Activated naive CD4-positive, alpha-beta T cell treated with anti-CD3 and anti-CD28 coated beads for 36 hours (primary cell): Measurements from ENCODE around the gene TOMM22. TPM values are rescaled to one million over a fixed set of nuclear protein-coding genes. Genes with fewer than 3 reads are reported as not detected.
"Not testable (repeated sequence)": the region's sequence is repeated elsewhere in the genome, so short reads cannot be mapped to it uniquely, and the experiment has no call there.

ENCODE experiments used
- CTCF ChIA-PET: fragments of 350-600 bp; sonication (Branson Sonifier 250); formaldehyde crosslinking; loops from one replicate; lab custom pipeline; 2021; ENCODE audit warnings: antibody characterized with exemption; lab: Charles Lee
- DNase-seq: peaks from one replicate; pipeline ENCODE4 v3.0.0-alpha.2; 2020
- H3K27ac Mint-ChIP-seq: one replicate; pipeline ENCODE4 v1.8.0; 2021; ENCODE audit warnings: mild to moderate bottlenecking, mixed read lengths
- H3K27me3 Mint-ChIP-seq: one replicate; pipeline ENCODE4 v1.8.0; 2021; ENCODE audit warnings: low read depth, mixed read lengths
- H3K36me3 Mint-ChIP-seq: one replicate; pipeline ENCODE4 v1.8.0; 2021; ENCODE audit warnings: low read depth, mixed read lengths
- H3K4me1 Mint-ChIP-seq: one replicate; pipeline ENCODE4 v1.8.0; 2021; ENCODE audit warnings: low read depth, mixed read lengths
- H3K4me3 Mint-ChIP-seq: one replicate; pipeline ENCODE4 v1.8.0; 2021; ENCODE audit warnings: mild to moderate bottlenecking, moderate library complexity, mixed read lengths
- H3K9me3 Mint-ChIP-seq: one replicate; pipeline ENCODE4 v1.8.0; 2021; ENCODE audit warnings: mixed read lengths
- intact Hi-C: fragments of 100-400 bp; cut with micrococcal nuclease; formaldehyde crosslinking; loops from one replicate; pipeline ENCODE4 v1.15.1; 2023
- total RNA-seq, 2 experiments: library from RNA; stranded (reverse); gene quantifications; one replicate each; pipeline ENCODE4 v1.2.3, GENCODE V29; 2021

Gene TOMM22
- total RNA-seq = 100 to 1,000 TPM; 151 to 154 TPM

- Mint-ChIP-seq H3K36me3 (peaks cover 30% of the 10 kb centered on the region), H3K27me3 (no peaks in the 10 kb centered on the region), H3K27ac (peak within 1 kb of the TSS; percentile 93), H3K9me3 (no peaks in the 10 kb centered on the region), H3K4me3 (peak within 1 kb of the TSS; percentile 91), H3K4me1 (peaks cover 21% of the 10 kb centered on the region)
- intact Hi-C loops = loop anchor here (1.0 kb wide), 3 partner anchors 15 to 25 kb away; partner anchors contain the start of genes CBY1, FAM227A and GTPBP1
- CTCF ChIA-PET = interaction anchor here (0.6 to 2.3 kb wide), 15 partner anchors 10 to 1038 kb away, joined by 3 to 33 read pairs (median 3); partner anchors contain the start of gene GTPBP1
- peak; percentile 89 for DNase-seq
These were observed at the start of gene TOMM22 for GRCh38 chr22:38681582-38682335. Gene TOMM22 (plus strand): TSS chr22:38681957. CDS start chr22:38681979, 22 bp downstream.

DNA sequence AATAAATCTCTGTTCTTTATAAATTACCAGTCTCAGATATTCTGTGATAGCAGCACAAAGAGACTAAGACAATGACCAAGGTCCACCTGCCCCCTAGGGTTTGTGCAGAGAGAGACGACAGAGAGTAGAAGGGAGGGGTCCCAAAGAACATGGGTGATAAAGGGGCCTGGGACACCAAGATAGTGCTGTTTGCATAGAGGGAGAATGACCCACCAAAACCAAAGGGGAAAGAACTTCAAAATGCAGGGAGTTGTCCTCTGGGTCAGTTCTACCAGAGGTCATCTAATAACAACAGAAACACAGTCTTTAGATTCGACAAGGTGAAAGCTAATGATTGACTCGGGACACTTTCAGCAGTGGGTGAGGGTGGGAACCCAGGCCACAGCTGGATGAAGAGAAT is 49.2 kb upstream of the TOMM22 start:
- H3K27ac Mint-ChIP-seq = no peak overlapping the region
- H3K27me3 Mint-ChIP-seq = no peaks in the 10 kb centered on the region
- CTCF ChIA-PET = no interaction called here
- no peak overlapping the region for H3K4me3 Mint-ChIP-seq
- peaks cover 7% of the 10 kb centered on the region for H3K4me1 Mint-ChIP-seq
- intact Hi-C loops = no loop called here
- no peaks in the 10 kb centered on the region for H3K36me3 Mint-ChIP-seq
- DNase-seq = no peak
- no peaks in the 10 kb centered on the region for H3K9me3 Mint-ChIP-seq

- intact Hi-C loops = no loop called here
- no peak for DNase-seq
- no peaks in the 10 kb centered on the region for H3K9me3 Mint-ChIP-seq
- H3K4me1 Mint-ChIP-seq = no peaks in the 10 kb centered on the region
- peaks cover 7% of the 10 kb centered on the region for H3K27me3 Mint-ChIP-seq
- no peak overlapping the region for H3K27ac Mint-ChIP-seq
- no peaks in the 10 kb centered on the region for H3K36me3 Mint-ChIP-seq
- CTCF ChIA-PET = no interaction called here
- H3K4me3 Mint-ChIP-seq = no peak overlapping the region
These were observed 43.5 kb upstream of the TOMM22 start for GRCh38 chr22:38638216-38638615.

DNA sequence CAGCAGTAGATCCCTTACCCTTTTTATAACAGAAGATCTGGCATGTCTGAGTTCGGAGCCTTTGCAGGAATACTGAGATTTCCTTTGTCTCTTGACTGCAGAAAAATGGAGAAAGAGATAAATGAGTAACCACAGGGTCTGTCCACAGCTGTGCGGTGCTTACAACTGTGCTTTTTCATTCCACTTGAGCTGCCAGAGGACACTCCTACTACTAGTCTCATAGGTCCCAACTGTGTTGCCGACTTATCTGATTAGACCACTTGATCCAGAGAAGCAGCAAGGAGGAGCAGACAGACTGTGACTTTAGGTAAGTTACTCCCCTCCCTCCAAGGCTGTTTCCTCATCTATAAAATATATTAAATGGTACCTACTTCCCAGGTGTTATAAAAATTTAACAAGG is 43.0 kb upstream of the TOMM22 start:
- intact Hi-C loops = no loop called here

DNA sequence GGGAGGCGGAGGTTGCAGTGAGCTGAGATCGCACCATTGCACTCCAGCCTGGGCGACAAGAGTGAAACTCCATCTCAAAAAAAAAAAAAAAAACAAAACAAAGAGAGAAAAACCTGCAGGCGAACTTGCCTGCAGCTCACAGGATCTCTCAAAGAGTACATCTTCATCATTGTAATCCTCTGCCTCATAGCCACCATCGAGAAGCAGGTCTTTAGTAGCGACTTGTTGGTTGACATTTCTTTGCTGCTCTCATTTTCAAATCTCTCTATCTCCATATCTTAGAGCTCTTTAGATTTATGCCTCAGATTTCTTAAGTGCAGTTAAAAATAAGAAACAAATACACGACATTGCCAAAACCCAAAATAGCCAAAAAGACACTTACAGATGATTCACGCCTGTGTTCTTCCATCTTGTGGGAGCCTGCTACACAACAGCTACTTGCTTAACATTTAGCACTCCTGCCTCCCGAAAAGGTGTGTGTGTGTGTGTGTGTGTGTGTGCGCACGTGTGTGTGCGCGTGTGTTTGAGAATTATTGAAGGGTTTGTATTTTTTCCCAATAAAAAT is 40.2 kb upstream of the TOMM22 start:
- H3K27me3 Mint-ChIP-seq = peaks cover 14% of the 10 kb centered on the region
- no peaks in the 10 kb centered on the region for H3K36me3 Mint-ChIP-seq
- no peak overlapping the region for H3K27ac Mint-ChIP-seq
- no peak for DNase-seq
- H3K4me3 Mint-ChIP-seq = no peak overlapping the region
- H3K4me1 Mint-ChIP-seq = no peaks in the 10 kb centered on the region
- H3K9me3 Mint-ChIP-seq = no peaks in the 10 kb centered on the region
- CTCF ChIA-PET = no interaction called here
- intact Hi-C loops = no loop called here

More for the DNA sequence above, 43.0 kb upstream of the TOMM22 start:
- Mint-ChIP-seq H3K27ac (no peak overlapping the region), H3K27me3 (peaks cover 12% of the 10 kb centered on the region), H3K4me1 (no peaks in the 10 kb centered on the region), H3K4me3 (no peak overlapping the region), H3K9me3 (no peaks in the 10 kb centered on the region), H3K36me3 (no peaks in the 10 kb centered on the region)
- CTCF ChIA-PET = no interaction called here
- no peak for DNase-seq

DNA sequence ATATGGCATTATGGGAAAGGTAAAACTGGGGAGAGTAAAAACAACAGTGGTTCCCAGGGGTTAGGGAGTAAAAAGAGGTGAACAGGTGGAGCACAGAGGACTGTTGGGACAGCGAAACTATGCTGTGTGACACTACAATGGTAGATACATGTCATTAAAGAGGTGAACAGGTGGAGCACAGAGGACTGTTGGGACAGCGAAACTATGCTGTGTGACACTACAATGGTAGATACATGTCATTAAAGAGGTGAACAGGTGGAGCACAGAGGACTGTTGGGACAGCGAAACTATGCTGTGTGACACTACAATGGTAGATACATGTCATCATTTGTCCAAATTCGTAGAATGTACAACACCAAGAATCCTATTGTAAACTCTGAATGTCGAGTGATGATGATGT is 37.5 kb upstream of the TOMM22 start:
- intact Hi-C loops = not testable (repeated sequence)

DNA sequence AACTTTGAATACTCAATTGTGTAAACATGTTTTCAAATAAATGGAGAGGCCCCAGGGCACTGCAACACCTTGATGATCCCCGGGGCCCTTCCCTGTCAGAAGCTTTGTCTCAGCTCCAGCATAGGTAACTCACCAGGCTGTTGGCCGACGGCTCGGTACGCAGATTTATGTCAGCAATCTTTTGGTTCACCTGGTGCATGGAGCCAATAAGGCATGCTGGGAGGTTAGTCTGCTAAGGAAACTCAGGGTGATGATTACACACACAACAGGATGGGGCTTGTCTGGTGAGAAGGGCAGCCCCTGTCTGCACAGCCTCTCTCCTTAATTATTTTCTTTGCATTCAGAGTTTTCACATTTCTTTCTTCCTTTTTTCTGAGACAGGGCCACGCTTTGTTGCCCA is 36.3 kb upstream of the TOMM22 start:
- intact Hi-C loops = no loop called here
- no peaks in the 10 kb centered on the region for H3K4me1 Mint-ChIP-seq
- no peaks in the 10 kb centered on the region for H3K36me3 Mint-ChIP-seq
- CTCF ChIA-PET = no interaction called here
- no peaks in the 10 kb centered on the region for H3K9me3 Mint-ChIP-seq
- peaks cover 12% of the 10 kb centered on the region for H3K27me3 Mint-ChIP-seq
- no peak overlapping the region for H3K27ac Mint-ChIP-seq
- H3K4me3 Mint-ChIP-seq = no peak overlapping the region
- no peak for DNase-seq

More for the DNA sequence above, 37.5 kb upstream of the TOMM22 start:
- peaks cover 14% of the 10 kb centered on the region for H3K27me3 Mint-ChIP-seq
- H3K9me3 Mint-ChIP-seq, H3K4me3 Mint-ChIP-seq, H3K27ac Mint-ChIP-seq, DNase-seq, H3K4me1 Mint-ChIP-seq, H3K36me3 Mint-ChIP-seq, CTCF ChIA-PET: not testable (repeated sequence)

DNA sequence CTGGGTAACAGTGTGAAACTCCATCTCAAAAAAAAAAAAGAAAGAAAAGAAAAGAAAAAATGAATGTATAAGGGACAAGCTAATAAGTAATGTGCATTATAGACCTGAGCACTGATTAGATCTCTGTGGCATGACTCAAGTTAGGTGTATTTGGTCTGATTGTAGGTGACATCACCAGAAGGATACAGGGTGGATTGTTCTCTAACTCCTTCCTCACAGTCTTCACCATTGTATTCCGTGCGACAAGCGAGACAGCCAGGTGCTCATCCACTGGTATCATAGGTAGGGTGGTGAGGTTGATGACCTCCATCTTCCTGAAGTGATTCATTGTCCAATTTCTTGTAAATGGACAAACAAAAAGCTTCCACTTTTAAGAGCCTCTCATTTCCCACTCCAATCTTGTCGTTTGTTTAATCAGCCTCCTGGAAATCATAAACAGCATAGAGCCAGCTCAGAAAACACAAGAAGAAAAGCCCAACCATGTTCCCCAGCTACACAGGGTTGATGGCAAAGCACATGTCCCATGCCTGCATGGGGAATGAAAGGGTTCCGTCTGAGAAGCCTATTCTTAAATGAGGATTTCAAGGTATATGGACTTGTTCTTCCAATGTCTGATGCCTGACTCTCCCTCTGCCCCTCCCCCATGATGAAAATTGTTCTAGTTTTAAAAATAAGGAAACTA is 31.8 kb upstream of the TOMM22 start:
- H3K27ac Mint-ChIP-seq = no peak overlapping the region
- no peaks in the 10 kb centered on the region for H3K4me1 Mint-ChIP-seq
- CTCF ChIA-PET = no interaction called here
- no peak for DNase-seq
- no peaks in the 10 kb centered on the region for H3K9me3 Mint-ChIP-seq
- no peaks in the 10 kb centered on the region for H3K36me3 Mint-ChIP-seq
- H3K27me3 Mint-ChIP-seq = no peaks in the 10 kb centered on the region
- intact Hi-C loops = no loop called here
- no peak overlapping the region for H3K4me3 Mint-ChIP-seq

DNA sequence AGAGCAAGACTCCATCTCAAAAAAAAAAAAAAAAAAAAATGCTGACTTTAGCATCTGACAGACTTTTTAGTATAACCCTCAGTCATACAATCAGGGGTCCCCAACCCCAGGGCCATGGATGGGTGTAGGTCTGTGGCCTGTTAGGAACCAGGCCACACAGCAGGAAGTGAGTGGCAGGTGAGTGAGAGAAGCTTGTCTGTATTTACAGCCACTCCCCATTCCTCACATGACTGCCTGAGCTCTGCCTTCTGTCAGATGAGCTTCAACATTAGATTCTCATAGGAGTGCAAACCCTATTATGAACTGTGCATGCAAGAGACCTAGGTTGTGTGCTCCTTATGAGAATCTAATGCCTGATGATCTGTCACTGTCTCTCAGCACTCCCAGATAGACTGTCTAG is 28.9 kb upstream of the TOMM22 start:
- Mint-ChIP-seq H3K27me3 (no peaks in the 10 kb centered on the region), H3K9me3 (no peaks in the 10 kb centered on the region), H3K27ac (no peak overlapping the region), H3K4me3 (no peak overlapping the region), H3K4me1 (peaks cover 10% of the 10 kb centered on the region), H3K36me3 (no peaks in the 10 kb centered on the region)
- CTCF ChIA-PET = no interaction called here
- intact Hi-C loops = no loop called here
- no peak for DNase-seq

GRCh38 chr22:38653741-38654140 is 28.0 kb upstream of the TOMM22 start:
- CTCF ChIA-PET = no interaction called here
- DNase-seq = no peak
- no peaks in the 10 kb centered on the region for H3K27me3 Mint-ChIP-seq
- no peaks in the 10 kb centered on the region for H3K9me3 Mint-ChIP-seq
- H3K4me3 Mint-ChIP-seq = no peak overlapping the region
- H3K36me3 Mint-ChIP-seq = no peaks in the 10 kb centered on the region
- intact Hi-C loops = no loop called here
- no peak overlapping the region for H3K27ac Mint-ChIP-seq
- peaks cover 14% of the 10 kb centered on the region for H3K4me1 Mint-ChIP-seq

- Mint-ChIP-seq H3K27ac (peak overlapping the region; percentile 24), H3K4me1 (peaks cover 14% of the 10 kb centered on the region), H3K4me3 (peak overlapping the region; percentile 87), H3K9me3 (no peaks in the 10 kb centered on the region), H3K36me3 (no peaks in the 10 kb centered on the region), H3K27me3 (no peaks in the 10 kb centered on the region)
- CTCF ChIA-PET = no interaction called here
- DNase-seq = no peak
- intact Hi-C loops = loop anchor here (1.0 to 2.0 kb wide), 4 partner anchors 26 to 257 kb away; partner anchors contain the start of genes DMC1, GTPBP1 and TOMM22
These were observed 26.1 kb upstream of the TOMM22 start for GRCh38 chr22:38655519-38656255.
